GM04503 (cell line): ENCODE measurements around the gene CSRNP2.
"Not testable (repeated sequence)": the region's sequence is repeated elsewhere in the genome, so short reads cannot be mapped to it uniquely, and the experiment has no call there.

Source experiments
- DNase-seq: peaks from one replicate; pipeline ENCODE4 v3.0.0-alpha.2; 2012; ENCODE audit warnings: low read depth

CSRNP2 gene

DNA sequence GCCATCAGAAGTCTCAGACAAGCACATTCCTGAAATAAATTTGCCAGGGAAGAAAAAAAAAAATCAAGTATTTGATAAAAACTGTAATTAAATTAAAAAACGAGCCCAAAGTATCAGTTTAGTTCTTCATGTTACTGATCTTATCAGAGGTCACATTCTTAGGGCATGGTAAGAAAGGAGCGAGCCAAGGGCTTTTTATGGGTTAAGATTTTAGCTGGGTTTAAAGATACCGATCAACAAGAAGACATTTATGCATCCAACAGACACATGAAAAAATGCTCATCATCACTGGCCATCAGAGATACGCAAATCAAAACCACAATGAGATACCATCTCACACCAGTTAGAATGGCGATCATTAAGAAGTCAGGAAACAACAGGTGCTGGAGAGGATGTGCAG lies 5.0 kb downstream of the CSRNP2 start:
- DNase-seq = not testable (repeated sequence)

DNA sequence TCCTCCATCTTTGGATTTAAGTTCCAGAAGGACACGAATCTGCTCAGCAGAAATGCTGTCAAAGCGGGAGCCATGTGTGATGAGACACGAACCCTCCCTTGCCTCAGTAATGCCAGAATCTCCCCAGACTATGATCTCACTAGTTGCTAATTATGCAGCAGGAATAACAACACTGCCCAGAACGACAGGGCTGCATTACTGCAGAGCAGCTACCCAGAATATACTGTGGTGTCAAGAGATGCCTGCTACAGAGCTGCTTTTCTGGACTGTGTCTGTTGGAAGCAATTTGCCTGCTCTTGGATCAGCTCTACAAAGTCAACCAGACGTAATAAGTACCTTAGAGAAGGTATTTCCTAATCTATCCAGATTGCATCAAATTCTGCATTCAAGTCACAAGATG lies 5.5 kb downstream of the CSRNP2 start:
- DNase-seq = no peak

DNA sequence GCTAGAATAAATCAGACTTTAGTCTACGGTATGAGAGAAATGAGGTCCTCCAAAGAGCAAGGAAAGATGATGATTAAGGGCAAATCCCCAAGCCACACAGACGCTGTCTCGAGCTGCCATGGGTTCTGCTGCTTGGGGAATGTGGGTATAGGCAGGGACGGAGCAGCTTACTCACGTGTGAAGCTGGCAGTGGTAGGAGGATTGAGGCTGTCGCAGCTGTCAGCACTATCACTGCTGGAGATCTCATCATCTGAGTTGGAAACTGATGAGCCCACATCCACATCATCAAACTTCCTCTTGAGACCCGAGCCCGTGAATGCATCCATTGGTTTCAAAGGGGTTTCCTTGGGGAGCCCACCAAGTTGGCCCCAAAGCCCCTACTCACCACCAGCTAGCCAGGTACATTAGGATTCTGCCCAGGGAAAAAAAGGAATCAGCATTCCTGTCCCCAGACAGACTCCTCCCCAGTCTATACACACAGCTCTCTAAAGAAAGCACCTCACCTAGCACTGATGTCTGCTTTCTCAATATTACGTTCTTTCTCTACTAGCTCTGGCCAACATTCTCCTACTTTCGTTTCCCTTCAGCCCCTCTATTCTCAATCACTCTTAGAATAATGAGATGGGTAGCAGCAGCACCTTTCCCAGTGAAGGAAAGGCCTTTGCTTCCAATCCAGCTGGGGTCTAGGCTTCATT lies 7.0 kb downstream of the CSRNP2 start:
- DNase-seq = no peak

DNA sequence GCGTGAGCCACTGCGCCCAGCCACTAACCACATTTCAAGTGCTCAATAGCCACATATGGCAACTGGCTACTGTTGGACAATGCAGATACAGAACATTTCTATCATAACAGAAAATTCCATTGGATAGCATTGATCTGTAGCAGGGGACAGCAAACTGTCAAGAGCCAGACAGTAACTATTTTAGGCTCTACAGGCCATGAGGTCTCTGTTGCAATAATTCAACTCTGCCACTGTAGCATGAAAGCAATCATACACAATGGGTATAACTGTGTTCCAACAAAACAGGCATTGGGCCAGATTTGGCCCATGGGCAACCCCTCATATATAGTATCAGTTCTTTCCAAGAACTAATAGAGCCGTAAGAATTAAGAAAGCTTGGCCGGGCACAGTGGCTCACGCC lies 8.0 kb downstream of the CSRNP2 start:
- no peak for DNase-seq

DNA sequence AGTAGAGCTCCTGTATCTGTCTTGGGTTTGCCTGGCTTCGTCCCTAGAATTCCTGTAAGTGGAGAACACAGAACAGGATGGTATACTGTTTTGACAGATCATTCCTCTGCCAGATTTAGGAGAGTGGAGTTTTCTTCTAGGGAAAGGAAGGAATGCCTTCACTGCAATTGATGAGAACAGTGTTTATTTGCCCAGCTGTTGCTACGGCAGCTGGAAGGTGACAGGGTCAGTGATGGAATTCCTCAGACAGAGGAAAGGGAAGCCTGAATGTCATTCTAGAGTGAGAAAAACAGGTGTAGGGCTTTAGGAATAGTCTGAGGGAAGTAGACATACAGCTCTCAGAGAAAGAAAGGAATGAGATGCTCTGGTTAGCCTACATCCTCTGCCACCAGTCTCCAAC lies 11.7 kb downstream of the CSRNP2 start:
- DNase-seq = no peak

DNA sequence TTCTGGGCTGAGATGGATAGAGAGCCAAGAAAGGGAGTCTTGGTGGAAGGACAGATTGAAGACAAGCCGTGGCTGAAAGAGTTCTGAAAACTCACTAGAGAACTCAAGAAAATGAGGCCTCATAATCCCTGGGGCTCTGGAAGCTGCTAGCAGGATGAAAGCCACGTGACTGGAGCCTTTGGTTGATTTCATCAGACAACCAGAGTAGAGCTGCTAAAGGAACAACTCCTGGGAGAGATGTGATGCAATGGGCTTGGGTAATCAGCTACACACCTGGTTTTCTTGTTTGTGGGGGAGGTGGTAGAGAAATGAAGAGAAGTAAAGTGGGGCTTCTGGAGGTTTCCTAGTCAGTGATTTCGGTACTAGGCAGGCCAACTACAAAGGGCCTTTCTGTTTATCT lies 13.4 kb downstream of the CSRNP2 start:
- DNase-seq = no peak

DNA sequence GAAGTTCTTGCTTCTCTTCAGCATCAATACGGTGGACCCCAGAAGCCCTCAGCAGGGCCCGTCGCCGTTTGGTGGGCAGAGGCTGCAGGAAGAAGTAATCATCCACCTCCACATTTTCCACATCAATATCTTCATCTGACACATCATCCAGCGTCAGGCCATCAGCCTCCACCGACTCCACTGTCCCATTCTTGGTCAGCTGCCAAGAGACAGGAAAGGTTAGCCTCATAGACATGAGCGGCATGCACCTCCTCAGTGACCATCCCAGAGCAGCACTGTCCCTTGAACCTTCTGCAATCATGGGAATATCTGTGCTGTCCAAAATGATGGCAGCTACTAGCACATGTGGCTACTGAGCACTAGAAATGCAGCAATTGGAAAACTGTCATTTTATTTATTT lies 15.6 kb downstream of the CSRNP2 start:
- DNase-seq = no peak

DNA sequence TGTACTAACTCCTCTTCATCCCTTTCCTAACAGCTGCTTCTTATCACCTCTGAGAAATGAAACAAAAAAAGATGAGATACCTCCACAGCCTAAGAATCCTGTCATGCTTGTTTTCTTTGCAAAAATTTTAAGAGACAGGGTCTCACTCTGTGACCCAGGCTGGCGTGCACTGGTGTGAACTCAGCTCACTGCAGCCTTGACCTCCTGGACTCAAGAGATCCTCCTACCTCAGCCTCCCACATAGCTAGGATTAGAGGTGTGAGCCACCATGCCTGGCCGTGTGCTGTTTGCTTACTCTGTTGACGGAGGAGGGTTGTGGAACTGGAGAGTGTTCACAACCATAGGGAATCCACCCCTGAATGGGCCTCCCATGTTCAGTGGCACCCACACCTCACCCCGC lies 16.2 kb downstream of the CSRNP2 start:
- DNase-seq = no peak

DNA sequence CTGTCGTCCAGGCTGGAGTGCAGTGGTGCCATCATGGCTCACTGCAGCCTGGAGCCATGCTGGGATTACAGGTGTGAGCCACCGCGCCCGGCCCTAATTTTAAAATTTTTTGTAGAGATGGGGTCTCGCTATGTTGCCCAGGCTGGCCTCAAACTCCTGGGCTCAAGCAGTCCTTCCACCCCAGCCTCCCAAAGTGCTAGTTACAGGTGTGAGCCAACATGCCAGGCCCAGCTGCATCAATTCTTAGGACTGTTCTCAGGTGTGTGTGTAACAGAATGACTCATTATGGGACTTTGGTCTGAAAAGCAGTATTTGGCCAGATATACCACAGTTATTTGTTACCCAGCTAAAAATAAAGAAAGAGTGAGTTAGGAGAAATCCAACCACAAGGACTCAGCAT lies 17.9 kb downstream of the CSRNP2 start:
- DNase-seq = no peak

DNA sequence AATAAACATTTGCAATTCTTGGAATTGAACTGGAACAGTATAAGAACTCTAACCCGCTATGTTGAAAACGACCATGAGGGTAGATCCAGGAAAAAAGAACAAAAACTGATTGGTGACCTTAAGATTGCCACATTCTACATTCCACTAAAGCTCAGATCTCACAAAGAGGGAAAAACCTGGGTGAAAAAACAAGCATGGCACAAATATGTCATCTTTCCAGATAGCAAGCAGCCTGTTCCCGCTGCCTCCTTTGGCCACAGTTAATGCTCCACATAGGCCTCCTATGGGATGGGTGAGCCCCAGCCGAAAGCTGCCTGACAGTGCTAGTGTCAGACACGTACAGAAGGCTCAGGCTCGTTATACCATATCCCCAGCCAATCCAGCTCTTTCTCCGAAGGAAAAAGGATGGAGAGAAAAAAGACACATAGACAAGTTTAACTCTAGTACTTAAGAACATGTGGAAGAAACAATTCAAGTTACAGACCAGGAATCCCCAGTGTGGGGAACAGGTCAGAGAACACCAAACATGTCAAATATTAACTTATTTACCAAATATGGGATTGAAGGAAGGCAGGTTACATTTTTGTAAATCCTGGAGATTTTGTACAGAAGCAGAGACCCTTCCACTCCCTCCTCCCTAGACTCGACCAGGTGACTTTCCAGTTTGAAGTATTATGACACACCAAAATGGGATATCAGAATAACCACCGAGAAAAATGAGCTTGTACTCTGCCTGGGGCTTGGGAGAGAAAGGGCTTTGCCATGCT lies 20.6 kb downstream of the CSRNP2 start:
- no peak for DNase-seq

DNA sequence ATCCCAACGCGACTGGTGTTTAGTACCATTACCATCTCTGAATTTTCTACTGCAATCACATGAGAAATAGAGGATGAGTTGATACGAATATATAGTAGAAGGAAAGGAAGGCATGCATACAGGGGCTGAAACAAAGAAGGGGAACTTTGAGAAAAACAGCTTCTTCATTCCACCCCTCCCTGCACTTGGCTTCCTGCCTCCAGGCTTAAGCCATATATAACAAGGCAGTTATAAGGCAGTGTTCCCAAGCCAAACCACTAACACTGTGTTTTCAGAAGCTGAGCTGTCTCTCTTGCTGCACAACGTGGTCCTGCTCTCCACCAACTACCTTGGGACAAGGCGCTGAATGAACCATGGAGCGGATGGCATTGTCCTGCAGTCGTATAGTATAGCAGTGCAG lies 24.3 kb downstream of the CSRNP2 start:
- no peak for DNase-seq

DNA sequence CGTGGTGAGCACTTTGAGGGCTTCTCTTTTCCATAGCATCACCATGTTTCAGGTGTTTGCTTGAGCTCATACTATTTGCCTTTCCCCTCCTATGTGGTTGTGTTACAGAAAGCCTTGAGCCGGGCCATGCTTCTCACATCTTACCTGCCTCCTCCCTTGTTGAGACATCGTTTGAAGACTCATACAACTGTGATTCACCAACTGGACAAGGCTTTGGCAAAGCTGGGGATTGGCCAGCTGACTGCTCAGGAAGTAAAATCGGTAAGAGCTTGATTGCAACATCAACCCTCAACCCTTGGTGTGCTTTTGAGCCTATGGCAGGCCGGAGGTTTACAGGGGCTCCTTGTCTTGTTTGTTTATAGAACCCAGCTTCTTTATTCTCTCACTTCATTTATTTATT lies 27.2 kb downstream of the CSRNP2 start:
- DNase-seq = peak; percentile 14

DNA sequence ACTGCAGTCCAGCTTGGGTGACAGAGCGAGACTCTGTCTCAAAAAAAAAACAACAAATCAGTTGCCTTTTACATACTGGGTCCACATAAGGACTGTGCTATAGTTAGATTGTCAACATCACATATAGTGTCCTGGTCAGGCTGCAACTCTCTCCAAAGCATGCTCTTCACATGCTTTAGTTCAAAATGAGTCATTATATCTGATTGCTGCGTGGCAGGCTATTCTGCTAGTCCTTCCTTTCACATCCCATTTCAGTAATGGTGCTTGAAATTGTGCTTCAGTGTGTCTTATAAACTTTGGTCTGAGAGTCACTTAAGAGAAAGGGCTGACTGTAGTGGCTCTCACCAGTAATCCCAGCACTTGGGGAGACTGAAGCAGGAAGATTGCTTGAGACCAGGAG lies 28.3 kb downstream of the CSRNP2 start:
- DNase-seq = no peak

DNA sequence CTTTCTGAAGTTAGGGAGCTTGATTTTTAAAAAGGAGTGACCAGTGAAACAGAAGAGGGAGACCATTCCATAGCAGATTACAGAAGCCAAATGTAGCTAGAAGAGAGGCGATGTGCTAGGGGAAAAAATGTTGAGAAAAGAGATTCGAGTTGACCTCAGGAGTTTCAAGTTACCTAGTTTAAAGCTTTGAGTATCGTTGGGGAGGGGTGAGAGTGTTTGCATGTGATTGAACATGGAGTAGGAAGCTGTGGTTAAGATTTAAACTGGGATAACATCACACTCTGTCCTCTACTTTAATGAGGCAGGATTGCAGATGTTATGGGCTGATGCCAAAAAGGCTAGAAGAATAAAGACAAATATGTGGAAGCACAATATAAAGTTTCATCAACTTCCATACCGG lies 31.6 kb downstream of the CSRNP2 start:
- no peak for DNase-seq

DNA sequence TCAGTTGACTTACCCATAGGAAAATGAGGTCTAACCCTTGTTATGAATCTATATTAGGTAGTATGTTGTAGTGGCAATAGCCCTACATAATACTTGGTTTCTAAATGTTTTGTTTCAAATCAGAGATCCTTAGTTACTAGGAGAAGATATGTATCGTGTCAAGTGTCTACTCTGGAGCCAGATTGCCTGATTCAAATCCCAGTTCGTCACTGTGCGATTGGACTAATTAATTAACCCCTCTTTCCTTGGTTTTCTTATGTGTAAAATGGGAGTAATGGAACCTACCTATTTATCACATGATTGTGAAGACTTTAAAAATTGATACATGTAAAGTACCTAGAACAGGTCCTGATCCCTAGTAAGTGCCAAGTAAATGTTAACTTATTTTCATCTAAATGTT lies 33.9 kb downstream of the CSRNP2 start:
- no peak for DNase-seq

DNA sequence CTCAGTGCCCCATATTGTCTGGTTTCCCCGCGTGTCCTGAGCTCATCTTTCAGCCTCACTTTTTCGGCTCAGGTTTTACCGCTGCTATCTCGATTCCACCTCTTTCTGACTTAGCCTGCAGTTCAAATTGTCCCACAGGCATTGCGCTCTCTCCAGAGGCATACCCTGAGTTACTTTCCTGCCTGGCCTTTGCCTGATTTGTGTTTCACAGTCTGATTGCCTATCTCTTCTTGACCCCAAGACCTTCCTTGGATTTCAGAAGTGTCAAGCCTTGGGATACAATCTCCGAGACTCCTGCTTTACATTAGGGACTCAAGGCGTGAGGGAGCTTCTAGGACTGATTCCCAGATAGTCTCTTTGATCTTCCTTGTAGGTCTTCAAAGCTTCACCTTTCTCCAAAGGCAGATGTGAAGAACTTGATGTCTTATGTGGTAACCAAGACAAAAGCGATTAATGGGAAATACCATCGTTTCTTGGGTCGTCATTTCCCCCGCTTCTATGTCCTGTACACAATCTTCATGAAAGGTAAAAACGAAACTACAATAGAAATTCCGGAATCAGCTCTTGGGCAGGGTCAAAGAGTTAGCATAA lies 34.6 kb downstream of the CSRNP2 start:
- DNase-seq = no peak

DNA sequence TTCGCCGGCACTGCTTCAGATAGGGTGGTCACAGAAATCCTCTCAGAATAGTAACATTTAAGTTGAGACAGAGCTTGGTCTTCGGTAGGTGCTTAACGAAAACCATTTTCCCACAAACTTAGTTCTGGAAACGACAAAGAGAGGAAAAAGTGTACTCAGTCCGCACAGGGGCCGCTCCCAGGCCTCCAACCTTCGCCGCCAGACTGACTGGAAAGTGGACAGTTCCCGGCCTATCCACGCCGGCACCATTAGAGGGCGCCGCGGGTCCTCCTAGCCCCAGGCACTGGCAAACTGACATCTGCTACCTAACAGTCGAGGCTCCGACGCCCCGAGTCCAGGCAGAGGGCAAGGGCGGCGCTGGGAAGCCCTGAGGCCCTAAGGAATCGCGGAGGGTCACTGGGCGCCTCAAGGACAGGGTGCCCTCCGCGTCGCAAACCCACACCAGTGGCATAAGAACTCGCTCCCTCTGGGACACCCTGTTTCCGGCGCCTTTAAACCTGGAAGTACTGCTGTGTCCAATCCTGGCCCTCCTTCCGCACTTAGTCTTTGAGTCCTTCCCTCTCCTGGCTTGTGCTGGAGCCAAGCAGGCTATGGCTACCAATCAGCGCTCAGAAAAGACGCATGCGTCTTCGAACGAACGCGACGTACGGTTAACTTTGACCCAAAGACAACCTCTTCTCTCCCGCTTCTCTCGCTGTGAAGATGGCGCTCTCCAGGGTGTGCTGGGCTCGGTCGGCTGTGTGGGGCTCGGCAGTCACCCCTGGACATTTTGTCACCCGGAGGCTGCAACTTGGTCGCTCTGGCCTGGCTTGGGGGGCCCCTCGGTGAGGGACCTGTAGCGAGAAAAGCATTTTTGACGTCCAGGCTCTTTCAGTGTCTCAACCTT lies 35.5 kb downstream of the CSRNP2 start, which contains the start of gene LETMD1:
Gene LETMD1, plus strand, starts transcription at position 673 of the 886 bp plus-strand sequence. Its CDS starts 30 bp downstream, at position 703.
- peak; percentile 96 for DNase-seq

DNA sequence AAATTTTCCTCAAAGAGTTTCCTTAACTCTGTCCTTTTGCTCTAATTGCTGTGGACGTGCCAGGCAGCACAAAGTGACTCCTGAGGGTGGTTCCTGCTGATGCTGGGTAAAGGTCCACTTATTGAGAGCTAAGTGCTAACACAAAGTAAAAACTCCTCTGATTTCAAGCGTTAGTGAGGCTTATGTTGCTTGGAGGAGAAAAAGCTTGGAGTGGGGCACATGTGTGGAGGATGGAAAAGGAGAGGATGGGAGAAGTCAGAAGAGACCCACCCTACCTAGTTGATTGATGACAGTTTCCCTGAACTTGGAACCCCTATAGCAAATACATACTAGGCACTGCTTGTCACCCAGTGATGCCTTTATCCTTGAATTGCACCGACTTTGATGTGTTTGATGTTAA lies 47.1 kb downstream of the CSRNP2 start:
- DNase-seq = no peak

DNA sequence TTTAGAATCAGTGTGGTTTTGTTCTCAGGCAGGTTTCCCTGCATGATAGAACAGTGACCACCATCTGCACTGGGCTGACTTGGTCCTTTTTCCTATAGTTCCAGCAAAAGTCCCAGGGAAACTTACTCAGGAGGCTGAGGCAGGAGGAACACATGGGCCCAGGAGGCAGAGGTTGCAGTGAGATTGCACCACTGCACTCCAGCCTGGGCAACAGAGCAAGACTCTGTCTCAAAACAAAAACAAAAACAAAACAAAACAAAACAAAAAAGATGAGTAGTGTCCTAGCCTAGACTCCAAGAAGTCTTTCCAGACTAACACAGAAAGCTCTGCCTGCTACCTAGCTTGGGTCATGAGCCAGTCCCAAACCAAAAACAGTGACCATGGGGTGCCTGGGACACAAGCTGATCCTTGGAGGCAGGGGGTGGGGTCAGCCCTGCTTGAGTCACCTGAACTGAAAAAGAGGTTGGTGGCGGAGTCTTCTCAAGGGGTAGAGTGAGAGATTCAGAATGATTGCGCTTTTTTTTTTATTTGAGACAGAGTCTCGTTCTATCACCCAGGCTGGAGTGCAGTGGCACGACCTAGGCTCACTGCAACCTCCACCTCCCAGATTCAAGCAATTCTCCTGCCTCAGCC lies 49.8 kb downstream of the CSRNP2 start:
- no peak for DNase-seq

DNA sequence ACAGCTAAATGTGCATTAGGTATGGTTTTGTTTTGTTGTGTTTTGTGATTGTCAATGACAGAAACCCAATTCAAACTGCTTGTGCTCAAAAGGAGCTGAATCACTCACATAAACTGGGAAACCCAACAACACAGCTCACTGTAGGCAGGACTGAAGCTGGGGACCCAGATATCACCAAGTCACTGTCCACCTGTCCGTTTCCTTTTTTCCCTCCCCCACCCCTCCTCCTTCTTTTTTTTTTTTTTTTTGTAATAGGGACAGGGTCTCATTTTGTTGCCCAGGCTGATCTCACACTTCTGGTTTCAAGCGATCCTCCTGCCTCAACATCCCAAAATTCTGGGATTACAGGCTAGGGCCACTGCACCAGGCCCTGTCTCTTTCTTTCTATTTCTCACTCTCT lies 50.3 kb downstream of the CSRNP2 start:
- no peak for DNase-seq

DNA sequence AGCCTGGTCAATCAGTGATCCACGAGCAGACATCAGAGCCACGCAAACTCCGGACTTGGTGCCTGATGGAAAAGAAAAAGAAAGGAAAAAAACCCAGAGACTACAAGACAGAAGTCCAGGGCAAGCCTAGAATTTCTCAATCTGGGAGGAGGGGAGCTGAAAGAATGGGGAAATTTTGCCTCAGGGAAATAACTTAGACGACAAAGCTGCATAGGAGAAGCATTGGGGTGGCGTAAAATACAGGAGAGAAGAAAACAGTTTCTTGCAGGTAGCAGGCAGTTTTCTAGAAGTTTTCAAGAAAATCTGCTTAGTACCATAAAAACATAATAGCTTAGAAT lies 54.6 kb downstream of the CSRNP2 start:
- no peak for DNase-seq
